ENCODE measurements around the gene CDADC1.

Gene CDADC1

DNA sequence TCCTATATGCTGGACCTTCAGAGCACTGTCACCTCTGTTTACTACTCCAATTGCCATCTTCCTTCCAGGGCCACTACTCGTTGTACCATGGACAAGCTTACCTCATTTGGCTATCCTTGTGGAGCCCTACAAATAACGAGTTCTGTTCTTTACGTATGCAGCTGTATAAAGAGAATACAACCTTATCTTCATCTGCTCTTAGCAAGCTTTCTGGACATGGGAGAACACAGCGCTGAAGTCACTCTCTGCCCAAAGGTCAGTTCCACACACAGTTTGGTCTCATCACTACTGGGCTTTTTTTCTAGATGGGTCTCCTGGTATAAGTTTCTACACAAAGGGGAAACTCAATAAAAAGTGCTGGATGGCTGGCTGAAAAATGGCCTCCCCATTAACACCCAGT lies 88.9 kb downstream of the CDADC1 start:
- Mint-ChIP-seq H3K9me3 (no peaks in the 10 kb centered on the region), H3K4me3 (no peak overlapping the region)

DNA sequence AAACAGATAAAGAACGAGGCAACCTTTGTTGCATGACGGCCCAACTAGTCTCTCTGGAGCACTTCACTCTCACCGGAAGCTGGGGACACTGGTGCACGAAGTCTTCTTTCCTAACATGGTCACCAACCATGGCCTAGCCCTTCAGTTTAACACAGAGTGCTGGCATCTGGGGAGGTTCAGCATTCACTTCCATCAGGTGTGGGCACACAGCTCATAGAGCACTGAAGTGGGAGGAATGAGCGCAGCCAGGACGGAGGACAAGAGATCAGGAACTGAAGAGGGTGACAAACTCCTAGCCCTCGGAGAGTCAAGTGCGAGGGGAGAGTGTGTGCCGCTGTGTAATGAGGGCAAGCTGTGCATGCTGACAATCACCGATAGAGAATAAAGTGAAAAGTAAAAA lies 92.4 kb downstream of the CDADC1 start:
- Mint-ChIP-seq H3K4me3 (no peak overlapping the region), H3K27ac (no peak overlapping the region), H3K9me3 (no peaks in the 10 kb centered on the region), H3K4me1 (no peaks in the 10 kb centered on the region), H3K36me3 (no peaks in the 10 kb centered on the region)
- ATAC-seq (no peak), DNase-seq (ENCODE audit: low spot score in 2 of 2) (no peak)

More for the DNA sequence above, 88.9 kb downstream of the CDADC1 start:
- Mint-ChIP-seq H3K4me1 (no peaks in the 10 kb centered on the region), H3K36me3 (no peaks in the 10 kb centered on the region), H3K27ac (no peak overlapping the region)
- DNase-seq (ENCODE audit: low spot score in 2 of 2) (no peak), ATAC-seq (no peak)

DNA sequence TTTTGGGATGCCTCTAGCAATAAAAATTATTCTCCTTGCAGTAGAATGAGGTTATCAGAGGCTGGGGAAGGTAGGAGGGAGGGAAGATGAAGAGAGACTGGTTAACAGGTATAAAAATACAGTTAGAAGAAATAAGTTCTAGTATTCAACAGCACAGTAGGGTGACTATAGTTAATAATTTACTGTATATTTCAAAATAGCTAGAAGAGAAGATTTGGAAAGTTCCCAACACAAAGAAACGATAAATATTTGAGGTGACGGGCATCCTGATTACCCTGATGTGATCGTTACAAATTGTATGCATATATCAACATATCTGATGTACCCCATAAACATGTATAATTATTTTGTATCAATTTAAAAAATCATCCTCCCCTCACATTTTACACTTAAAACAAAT lies 93.8 kb downstream of the CDADC1 start:
- DNase-seq (ENCODE audit: low spot score in 2 of 2) (no peak), ATAC-seq (no peak)
- Mint-ChIP-seq H3K36me3 (no peaks in the 10 kb centered on the region), H3K27ac (no peak overlapping the region), H3K4me3 (no peak overlapping the region), H3K4me1 (no peaks in the 10 kb centered on the region), H3K9me3 (no peaks in the 10 kb centered on the region)

DNA sequence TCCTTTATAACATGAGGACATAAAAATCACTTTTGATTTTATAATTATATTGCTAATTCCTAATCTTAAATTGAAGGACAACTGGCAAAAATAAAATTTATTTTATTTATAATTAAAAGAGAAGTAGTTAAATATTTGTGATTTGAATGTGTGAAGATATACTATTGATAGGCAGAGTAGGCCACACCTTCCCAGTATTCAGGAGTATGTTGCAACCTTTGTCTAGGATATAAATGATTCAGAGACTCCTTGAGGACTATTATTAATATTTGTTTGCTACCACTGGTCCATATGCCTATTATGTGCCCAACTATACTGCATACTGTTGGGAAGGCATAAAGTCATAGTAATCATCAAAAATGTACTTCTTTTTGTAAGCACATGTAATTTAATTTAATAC lies 94.2 kb downstream of the CDADC1 start:
- Mint-ChIP-seq H3K9me3 (no peaks in the 10 kb centered on the region), H3K36me3 (no peaks in the 10 kb centered on the region), H3K4me3 (no peak overlapping the region), H3K27ac (no peak overlapping the region), H3K4me1 (no peaks in the 10 kb centered on the region)
- no peak for DNase-seq (ENCODE audit: low spot score in 2 of 2)
- ATAC-seq, result no peak

DNA sequence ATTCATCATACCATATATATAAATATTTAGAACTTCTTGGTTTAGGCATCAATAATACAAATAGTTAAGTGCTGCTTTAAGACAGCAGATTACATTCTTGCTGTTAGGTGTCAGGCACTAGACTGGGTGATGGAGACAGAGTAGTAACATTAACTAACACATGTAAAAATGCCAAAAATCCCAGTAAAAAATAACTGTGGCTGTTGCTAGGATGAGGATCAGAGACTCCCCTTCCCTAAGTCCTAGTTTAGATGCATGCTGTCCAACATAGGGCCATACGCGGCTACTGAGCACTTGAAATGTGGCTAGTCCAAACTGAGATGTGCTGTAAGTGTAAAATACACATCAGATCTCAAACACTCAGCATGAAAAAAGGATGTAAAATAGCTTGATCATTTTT lies 94.7 kb downstream of the CDADC1 start:
- no peak overlapping the region for H3K4me3 Mint-ChIP-seq
- no peak overlapping the region for H3K27ac Mint-ChIP-seq
- H3K36me3 Mint-ChIP-seq, result no peaks in the 10 kb centered on the region
- no peak for ATAC-seq
- no peaks in the 10 kb centered on the region for H3K4me1 Mint-ChIP-seq
- DNase-seq (ENCODE audit: low spot score in 2 of 2), result no peak
- no peaks in the 10 kb centered on the region for H3K9me3 Mint-ChIP-seq
